Mucosa of stomach (tissue), 1 donor: Measurements from ENCODE around the gene CDH4.

Experiments used
- H3K27me3 ChIP-seq: one replicate; pipeline ENCODE4 v1.7.0; 2013; ENCODE audit warnings: mild to moderate bottlenecking, low read length; ENCODE audit not compliant: control insufficient read depth, insufficient read depth
- H3K36me3 ChIP-seq: one replicate; pipeline ENCODE4 v1.7.0; 2013; ENCODE audit warnings: low read length; ENCODE audit not compliant: control insufficient read depth, insufficient read depth
- H3K4me1 ChIP-seq: one replicate; pipeline ENCODE4 v1.7.0; 2013; ENCODE audit warnings: mild to moderate bottlenecking, low read length; ENCODE audit not compliant: control insufficient read depth, insufficient read depth
- H3K4me3 ChIP-seq: one replicate; pipeline ENCODE4 v1.7.0; 2013; ENCODE audit warnings: low read length
- H3K9ac ChIP-seq: one replicate; pipeline ENCODE4 v1.7.0; 2013; ENCODE audit warnings: mild to moderate bottlenecking, low read length, moderate library complexity
- H3K9me3 ChIP-seq: one replicate; pipeline ENCODE4 v1.7.0; 2013; ENCODE audit warnings: mild to moderate bottlenecking, low read length, moderate library complexity; ENCODE audit not compliant: control insufficient read depth
- donor health status: Pancreatic carcinoma.

Gene CDH4

DNA sequence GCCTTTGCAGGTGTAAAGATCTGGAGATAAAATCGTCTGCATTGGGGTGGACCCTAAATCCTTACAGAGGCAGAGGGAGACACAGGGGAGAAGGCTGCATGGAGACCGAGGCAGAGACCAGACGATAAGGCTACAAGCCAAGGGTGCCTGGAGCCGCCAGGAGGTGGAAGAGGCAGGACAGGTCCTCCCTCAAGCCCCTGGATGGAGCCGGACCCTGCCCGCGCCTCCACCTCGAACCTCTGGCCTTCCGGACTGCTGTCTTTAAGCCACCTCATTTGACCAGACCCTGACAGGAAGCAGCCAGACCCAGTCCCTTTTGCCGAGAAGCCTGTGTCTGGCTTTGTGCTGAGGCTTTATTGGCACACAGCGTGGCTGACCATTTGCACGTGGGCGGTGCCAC is 629.8 kb downstream of the CDH4 start:
- Histone ChIP-seq H3K9me3 (no peaks in the 10 kb centered on the region), H3K9ac (no peak overlapping the region), H3K4me3 (no peak overlapping the region), H3K27me3 (no peaks in the 10 kb centered on the region), H3K4me1 (no peaks in the 10 kb centered on the region), H3K36me3 (no peaks in the 10 kb centered on the region)

DNA sequence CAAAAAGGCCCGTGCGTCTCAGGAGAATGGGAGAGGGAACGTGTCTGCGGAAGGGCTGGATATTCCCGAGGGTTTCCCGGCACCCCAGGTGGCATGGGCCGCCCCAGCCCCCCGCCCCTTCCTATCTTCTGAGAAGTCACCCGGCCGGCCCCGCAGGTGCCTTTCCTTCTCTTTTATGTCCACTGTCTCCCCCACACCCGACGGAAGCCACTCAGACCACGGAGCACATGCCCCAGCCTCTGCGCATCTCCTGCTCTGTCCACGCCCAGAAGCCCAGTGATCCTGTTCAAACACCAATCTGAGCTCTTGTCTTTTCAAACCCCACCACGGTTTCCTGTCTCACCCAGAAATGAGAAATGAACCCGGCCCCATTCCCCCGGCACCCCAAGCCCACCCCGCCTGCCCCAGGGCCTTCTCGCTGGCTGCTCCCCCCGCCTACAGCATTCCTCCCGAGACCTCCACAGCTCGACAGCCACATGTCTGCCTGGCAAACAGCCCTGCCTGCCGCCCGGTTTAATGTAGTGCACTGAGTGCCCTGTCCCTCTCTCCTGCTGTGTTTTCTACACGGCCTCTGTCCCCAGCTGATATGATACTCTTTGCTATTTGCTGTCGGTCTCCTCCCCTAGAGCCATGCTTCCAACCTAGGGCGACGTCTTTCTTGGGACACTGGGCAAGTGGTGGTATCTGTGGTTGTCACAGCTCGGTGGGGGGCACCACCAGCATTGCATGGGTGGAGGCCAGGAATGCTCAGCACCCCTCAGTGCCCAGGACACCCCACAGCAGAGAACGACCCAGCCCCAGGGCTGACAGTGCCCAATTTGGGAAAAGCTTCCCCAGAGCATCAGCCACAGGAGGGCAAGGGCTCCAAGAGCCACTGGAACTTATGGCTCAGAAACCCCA is 630.9 kb downstream of the CDH4 start:
- H3K9ac ChIP-seq = no peak overlapping the region
- no peak overlapping the region for H3K4me3 ChIP-seq
- H3K9me3 ChIP-seq = no peaks in the 10 kb centered on the region
- no peaks in the 10 kb centered on the region for H3K27me3 ChIP-seq
- no peaks in the 10 kb centered on the region for H3K36me3 ChIP-seq
- H3K4me1 ChIP-seq = no peaks in the 10 kb centered on the region

DNA sequence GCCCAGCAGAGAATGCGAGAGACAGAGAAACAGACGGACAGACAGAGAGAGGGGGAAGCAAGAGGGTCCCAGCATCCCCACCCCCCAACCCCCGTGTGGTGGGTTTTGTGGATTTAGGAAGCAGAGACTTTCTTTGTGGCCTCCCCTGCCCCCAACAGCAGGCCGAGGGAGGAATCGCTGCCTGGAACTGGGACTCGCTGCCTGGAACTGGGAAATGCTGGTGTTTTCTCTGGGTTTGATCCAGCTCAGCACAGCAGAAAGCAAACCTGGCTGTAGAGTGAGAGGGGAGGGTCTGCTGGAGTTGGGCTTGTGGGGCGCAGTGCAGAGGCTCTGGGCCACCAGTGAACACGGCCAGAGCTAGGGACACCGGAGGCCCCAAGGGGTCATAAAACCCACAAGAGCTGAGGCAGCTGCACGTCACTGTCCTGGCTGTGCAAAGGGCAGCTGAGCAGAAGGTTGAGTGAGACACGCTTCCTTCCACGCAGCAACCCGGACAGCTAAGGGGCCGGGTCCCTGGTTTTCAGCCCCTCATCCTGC is 631.9 kb downstream of the CDH4 start:
- Histone ChIP-seq H3K9me3 (no peaks in the 10 kb centered on the region), H3K4me3 (no peak overlapping the region), H3K4me1 (no peaks in the 10 kb centered on the region), H3K36me3 (no peaks in the 10 kb centered on the region), H3K9ac (no peak overlapping the region), H3K27me3 (no peaks in the 10 kb centered on the region)

DNA sequence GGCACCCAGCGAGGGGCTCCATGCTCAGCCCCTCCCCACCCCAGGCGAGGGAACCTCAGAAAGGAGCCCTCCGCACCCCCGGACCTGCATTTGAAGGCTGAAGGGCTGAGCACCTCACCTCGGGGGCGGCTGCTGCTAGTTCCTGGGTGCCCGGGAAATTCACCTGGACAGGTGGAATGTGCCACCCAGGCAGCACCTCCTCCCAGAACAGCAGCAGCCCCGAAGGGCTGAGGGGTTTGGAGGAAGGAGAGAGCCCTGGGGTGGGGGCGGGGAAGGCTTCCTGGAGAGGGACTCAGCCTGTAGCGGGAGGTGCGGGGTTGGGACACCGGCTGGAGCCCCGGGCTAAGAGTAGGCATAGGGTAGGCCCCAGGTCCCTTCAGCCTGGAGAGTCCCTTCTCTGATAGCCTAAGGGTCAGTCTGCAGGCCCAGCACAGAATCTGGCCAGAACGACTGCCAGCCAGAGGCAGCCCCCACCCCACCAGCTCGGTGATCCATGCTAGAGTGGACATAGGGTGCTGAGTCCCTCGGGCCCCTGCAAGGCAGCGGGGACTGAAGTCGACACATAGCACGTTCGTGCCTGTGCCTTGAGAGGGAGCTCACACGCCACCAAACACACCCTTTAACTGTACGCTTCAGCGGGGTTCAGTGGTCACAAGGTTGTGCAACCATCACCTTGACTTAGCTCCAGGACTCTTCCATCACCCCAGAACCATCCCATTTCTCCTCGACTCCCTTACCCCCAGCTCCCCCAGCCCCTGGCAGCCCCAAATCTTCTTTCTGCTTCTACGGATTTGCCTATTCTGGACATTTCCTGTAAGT is 632.7 kb downstream of the CDH4 start:
- no peak overlapping the region for H3K4me3 ChIP-seq

DNA sequence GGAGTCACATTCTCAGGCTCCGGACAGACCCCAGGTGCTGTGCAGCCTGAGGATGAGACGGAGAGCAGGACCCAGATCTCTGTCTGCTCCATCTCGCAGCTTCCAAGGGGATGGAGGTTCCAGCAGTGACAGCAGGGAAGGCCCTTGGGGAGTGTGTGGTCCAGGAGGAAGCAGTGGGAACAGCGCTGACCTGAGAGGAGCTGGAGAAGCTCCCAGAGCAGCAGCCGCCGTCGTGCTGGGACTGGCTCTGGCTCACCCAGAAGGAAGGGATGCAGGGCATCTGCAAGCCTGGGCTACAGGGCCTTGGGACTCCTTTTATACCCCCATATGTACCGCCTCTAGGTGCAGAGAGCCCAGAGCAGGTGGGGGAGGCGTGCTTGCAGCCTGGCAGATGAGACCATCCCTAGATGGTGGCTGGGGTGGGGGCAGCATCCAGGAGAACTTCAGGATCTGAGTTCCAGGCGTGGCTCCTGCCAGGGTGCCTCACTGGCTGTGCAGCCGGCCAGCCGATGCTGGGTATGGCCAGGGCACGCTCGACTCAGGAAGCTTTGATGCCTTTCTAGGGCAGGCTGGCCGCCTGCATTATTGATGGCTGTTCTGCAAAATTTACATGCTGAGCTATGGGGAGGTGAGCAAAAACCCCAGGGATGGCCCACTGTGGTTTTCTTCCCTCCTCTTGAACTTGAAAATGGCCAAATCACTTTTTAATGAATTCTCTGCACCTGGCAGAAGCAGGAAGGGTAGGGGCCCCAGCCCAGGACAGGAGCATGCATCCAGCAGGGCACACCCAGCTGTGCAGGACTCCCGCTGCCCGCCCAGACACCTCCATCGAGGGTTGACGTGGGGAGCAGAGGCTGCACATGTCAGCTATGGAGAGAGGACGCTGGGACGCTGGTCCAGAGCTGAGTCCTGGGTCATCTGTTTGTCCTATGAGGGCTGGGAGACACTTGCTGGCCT is 634.0 kb downstream of the CDH4 start:
- no peaks in the 10 kb centered on the region for H3K27me3 ChIP-seq

More for the DNA sequence above, 632.7 kb downstream of the CDH4 start:
- no peaks in the 10 kb centered on the region for H3K9me3 ChIP-seq
- no peaks in the 10 kb centered on the region for H3K4me1 ChIP-seq
- no peaks in the 10 kb centered on the region for H3K27me3 ChIP-seq
- H3K9ac ChIP-seq = no peak overlapping the region
- H3K36me3 ChIP-seq = no peaks in the 10 kb centered on the region

DNA sequence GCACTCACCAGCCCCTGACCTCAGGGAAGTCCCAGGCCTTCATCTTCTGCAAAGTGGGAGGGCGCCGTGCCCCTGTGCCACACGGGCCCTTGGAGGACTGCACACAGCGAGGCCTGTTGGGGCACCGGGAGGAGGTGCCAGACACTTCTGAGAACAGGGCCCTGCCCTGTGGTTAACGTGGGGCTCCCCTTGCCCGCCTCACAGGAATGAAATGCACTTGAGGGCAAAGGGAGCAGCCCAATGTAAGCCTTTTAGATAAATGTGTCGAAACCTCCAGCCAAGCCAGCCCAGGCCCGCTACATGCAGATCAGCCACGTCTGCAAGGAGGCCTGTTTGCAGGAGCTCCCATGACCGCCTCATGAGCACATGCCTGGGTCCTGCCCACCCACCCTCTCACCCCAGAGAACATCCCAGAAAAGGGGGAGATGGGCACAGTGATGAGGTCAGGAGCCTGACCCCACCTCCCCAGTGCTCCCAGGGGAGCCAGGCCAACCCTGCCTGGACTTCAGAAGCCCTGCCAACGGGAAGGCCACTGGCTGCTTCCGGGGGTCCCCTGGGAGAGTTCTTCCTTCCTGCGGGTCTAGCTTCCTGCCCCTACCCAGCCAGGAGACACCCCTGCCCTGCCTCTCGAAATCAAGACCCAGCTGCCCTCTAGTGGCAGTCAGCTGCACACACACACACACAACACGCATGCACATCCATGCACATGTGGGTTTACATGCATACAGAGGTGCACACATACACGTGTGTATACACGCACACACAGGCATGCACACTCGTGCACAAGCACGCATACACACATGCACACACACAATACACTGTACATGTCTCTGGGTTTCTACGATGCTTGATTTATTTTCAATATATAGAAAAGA is 634.9 kb downstream of the CDH4 start:
- no peak overlapping the region for H3K4me3 ChIP-seq
- no peaks in the 10 kb centered on the region for H3K36me3 ChIP-seq
- no peaks in the 10 kb centered on the region for H3K4me1 ChIP-seq
- no peaks in the 10 kb centered on the region for H3K27me3 ChIP-seq
- no peak overlapping the region for H3K9ac ChIP-seq
- no peaks in the 10 kb centered on the region for H3K9me3 ChIP-seq

More for the DNA sequence above, 634.0 kb downstream of the CDH4 start:
- H3K36me3 ChIP-seq = no peaks in the 10 kb centered on the region
- H3K9me3 ChIP-seq = no peaks in the 10 kb centered on the region
- no peak overlapping the region for H3K9ac ChIP-seq
- no peak overlapping the region for H3K4me3 ChIP-seq
- no peaks in the 10 kb centered on the region for H3K4me1 ChIP-seq

DNA sequence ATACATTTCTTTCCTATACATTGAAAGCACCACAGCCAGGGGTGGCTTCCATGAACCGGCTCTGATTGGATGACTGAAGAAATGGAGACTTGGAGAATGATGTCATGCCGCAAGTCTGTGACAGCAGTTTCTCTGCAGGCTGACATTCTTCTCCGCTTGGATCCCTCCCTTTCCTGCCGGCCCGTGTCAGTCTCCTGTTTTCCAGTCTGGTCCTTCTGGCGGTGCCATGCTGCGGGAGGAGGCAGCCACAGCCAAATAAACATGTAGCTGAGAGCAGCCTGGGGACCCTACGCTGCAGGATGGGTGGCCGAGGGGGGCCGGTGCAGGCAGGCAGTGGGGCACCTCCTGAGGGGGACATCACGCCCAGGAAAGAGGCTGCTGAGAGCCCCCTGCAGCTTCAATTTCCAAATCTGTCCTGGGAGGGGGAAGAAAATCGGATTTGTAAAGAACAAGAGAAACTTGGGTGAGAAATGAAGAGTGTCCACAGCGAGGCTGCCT is 635.6 kb downstream of the CDH4 start:
- no peaks in the 10 kb centered on the region for H3K27me3 ChIP-seq
- no peaks in the 10 kb centered on the region for H3K4me1 ChIP-seq
- no peak overlapping the region for H3K4me3 ChIP-seq
- H3K9ac ChIP-seq = no peak overlapping the region
- no peaks in the 10 kb centered on the region for H3K9me3 ChIP-seq
- no peaks in the 10 kb centered on the region for H3K36me3 ChIP-seq

DNA sequence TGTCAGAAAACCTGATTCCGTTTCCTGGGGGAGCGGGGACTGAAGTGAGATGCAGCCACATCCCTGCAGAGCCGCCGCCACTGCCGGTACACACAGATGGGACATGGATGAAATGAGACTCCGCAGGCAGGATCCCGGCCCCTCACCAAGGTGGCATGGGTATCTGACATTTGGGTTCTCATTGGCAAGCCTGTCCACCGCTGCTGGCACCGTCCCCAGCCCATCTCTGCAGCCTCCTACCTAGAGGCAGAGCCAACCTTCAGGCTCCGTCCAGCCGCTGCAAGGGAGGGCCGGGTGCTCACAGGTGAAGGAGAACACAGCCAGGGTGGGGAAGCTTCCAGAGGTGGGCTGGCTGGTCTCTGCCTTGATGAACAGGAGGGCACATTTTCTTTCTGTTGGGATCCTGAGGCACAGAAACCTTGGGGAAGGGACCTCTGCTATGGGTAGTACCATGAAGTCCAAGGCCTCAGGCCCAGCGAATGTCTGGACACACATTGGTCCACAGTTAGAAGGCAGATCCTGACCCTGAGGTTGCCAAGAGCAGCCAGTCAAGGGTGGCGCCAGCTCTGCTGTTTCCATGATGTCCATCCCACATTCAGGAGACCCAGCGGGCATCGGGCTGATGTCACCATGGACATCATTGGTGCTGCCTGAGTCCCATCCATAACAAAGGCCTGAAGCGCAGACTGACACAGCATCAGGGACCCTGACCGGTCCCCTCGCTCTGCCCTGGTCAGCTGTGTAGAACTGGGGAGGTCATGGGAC is 636.2 kb downstream of the CDH4 start:
- H3K4me3 ChIP-seq = no peak overlapping the region
- no peaks in the 10 kb centered on the region for H3K9me3 ChIP-seq
- H3K36me3 ChIP-seq = no peaks in the 10 kb centered on the region
- no peaks in the 10 kb centered on the region for H3K27me3 ChIP-seq
- H3K9ac ChIP-seq = no peak overlapping the region
- no peaks in the 10 kb centered on the region for H3K4me1 ChIP-seq

DNA sequence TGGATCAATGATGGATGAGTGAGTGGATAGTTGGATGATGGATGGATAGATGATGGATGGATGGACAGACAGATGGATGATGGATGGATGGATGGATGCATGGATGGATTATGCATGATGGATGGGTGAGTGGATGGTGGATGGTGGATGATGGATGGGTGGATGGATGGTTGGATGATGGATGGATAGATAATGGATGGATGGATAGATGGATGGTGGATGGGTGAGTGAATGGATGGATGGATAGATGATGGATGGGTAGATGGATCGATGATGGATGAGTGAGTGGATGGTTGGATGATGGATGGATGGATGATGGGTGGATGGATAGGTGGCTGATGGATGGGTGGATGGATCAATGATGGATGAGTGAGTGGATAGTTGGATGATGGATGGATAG is 637.6 kb downstream of the CDH4 start:
- H3K27me3 ChIP-seq = no peaks in the 10 kb centered on the region
- no peaks in the 10 kb centered on the region for H3K36me3 ChIP-seq
- H3K9me3 ChIP-seq = no peaks in the 10 kb centered on the region
- no peaks in the 10 kb centered on the region for H3K4me1 ChIP-seq
- H3K9ac ChIP-seq = no peak overlapping the region
- no peak overlapping the region for H3K4me3 ChIP-seq

DNA sequence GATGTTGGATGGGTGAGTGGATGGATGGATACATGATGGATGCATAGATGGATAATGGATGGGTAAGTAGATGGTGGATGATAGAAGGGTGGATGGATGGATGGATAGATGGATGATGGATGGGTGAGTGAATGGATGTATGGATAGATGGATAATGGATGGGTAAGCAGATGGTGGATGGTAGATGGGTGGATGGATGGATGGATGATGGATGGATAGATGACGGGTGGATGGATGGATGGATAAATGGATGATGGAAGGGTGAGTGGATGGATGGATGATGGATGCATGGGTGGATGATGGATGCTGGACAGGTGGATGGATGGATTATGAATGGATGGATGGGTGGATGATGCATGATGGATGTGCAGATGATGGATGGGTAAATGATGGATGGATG is 638.1 kb downstream of the CDH4 start:
- H3K4me3 ChIP-seq = no peak overlapping the region
- no peaks in the 10 kb centered on the region for H3K4me1 ChIP-seq
- no peaks in the 10 kb centered on the region for H3K9me3 ChIP-seq
- no peak overlapping the region for H3K9ac ChIP-seq
- no peaks in the 10 kb centered on the region for H3K27me3 ChIP-seq
- H3K36me3 ChIP-seq = no peaks in the 10 kb centered on the region
